NT2/D1 (cell line): ENCODE data around the gene FCN3.
"Not testable (repeated sequence)": the region's sequence is repeated elsewhere in the genome, so short reads cannot be mapped to it uniquely, and the experiment has no call there.

Source experiments
- SUZ12 ChIP-seq: IDR thresholded peaks from 2 replicates; pipeline ENCODE4 v1.6.1; 2011; ENCODE audit not compliant: insufficient read length, insufficient read depth; ENCODE audit errors: extremely low read depth
- YY1 ChIP-seq: IDR thresholded peaks from 2 replicates; pipeline ENCODE4 v1.6.1; 2011; ENCODE audit not compliant: insufficient read length, insufficient read depth
- ZNF274 ChIP-seq: IDR thresholded peaks from 2 replicates; pipeline ENCODE4 v1.6.1; 2011; ENCODE audit warnings: mild to moderate bottlenecking, low read depth, low read length

DNA sequence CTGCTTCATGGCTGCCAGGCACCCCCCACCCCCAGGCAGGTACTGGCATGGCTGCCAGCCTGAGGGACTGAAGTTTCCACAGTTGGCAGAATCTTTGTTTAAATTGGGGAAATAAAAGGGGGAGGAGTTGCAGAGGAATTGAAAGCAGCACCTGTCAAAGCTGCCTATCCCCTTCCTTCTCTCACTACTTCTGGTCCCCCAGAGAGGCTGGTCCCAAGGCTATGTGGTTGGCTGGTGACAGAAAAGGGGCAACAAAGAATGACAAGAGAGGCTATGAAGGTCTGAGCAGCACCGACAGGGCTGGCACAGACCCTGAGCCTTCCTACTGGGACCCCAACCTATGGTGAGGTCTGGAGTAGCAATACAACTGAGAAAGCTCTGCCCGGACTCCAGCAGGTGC, 32.2 kb upstream of the FCN3 start:
- not testable (repeated sequence) for TF ChIP-seq YY1, SUZ12, ZNF274
